ENCODE measurements around the gene FAM20C.

The FAM20C gene

DNA sequence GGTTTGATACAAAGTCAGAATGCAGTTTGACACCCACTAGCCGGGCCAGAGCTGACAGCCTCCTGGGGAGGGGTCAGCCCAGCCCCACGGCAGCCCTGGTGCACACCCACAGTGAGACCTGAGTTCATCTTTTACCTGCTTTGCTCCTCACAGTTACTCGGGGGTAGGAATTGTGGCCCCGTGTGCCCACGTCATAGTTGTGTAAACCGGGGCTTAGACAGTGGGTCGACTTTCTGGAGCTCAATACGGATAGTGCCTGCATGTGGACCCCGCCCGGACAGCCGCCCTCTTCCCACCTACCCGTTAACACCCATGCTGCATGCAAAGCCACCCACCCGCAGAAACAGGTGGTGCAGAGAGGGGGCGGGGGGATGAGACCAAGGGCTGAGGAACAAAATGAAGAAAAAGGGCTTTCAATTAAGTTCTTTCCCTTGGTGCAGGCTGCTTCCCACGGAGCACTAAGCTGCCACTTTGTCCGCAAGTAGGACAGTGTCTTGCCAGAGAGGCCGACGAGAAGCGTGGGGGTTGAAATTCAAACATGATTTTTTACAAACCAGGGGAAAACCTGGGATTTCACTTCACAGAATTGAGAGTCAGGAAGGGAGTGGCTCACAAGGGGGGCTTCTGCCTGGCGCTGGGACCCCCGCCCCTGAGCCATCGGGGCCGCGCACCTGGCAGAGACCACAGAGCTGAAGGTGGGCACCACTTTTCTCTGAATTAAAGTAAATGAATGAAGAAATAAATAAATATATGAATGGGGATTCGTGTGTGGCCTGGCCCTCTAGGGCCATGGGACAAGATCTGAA lies 73.0 kb downstream of the FAM20C start:
- no peak for DNase-seq (ENCODE audit: low read depth in 1 of 2, low spot score in 1 of 2)
- H3K27ac ChIP-seq (replicated peaks) = no peak overlapping the region
- no peak overlapping the region for H3K4me3 ChIP-seq (replicated peaks; ENCODE audit: insufficient read depth, low read length)
- H3K27me3 ChIP-seq (ENCODE audit: insufficient read depth, poor library complexity, severe bottlenecking) = no peaks in the 10 kb centered on the region
- TF ChIP-seq, protein P1, sequence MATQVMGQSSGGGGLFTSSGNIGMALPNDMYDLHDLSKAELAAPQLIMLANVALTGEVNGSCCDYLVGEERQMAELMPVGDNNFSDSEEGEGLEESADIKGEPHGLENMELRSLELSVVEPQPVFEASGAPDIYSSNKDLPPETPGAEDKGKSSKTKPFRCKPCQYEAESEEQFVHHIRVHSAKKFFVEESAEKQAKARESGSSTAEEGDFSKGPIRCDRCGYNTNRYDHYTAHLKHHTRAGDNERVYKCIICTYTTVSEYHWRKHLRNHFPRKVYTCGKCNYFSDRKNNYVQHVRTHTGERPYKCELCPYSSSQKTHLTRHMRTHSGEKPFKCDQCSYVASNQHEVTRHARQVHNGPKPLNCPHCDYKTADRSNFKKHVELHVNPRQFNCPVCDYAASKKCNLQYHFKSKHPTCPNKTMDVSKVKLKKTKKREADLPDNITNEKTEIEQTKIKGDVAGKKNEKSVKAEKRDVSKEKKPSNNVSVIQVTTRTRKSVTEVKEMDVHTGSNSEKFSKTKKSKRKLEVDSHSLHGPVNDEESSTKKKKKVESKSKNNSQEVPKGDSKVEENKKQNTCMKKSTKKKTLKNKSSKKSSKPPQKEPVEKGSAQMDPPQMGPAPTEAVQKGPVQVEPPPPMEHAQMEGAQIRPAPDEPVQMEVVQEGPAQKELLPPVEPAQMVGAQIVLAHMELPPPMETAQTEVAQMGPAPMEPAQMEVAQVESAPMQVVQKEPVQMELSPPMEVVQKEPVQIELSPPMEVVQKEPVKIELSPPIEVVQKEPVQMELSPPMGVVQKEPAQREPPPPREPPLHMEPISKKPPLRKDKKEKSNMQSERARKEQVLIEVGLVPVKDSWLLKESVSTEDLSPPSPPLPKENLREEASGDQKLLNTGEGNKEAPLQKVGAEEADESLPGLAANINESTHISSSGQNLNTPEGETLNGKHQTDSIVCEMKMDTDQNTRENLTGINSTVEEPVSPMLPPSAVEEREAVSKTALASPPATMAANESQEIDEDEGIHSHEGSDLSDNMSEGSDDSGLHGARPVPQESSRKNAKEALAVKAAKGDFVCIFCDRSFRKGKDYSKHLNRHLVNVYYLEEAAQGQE (IDR thresholded peaks at IDR 0.05; ENCODE audit: insufficient replicate concordance, low read depth) = no peak
- TF ChIP-seq POLR2AphosphoS5 (IDR thresholded peaks at IDR 0.05; ENCODE audit: low read depth) (no peak), GABPA (IDR thresholded peaks at IDR 0.05; ENCODE audit: low read depth) (no peak), SPI1 (IDR thresholded peaks at IDR 0.05; ENCODE audit: borderline replicate concordance, low read depth) (no peak)

- Histone ChIP-seq H3K4me3 (replicated peaks; ENCODE audit: insufficient read depth, low read length) (no peak overlapping the region), H3K27me3 (ENCODE audit: insufficient read depth, poor library complexity, severe bottlenecking) (no peaks in the 10 kb centered on the region), H3K27ac (replicated peaks) (no peak overlapping the region)
- DNase-seq (ENCODE audit: low read depth in 1 of 2, low spot score in 1 of 2) = no peak
- TF ChIP-seq CTCF (IDR thresholded peaks at IDR 0.05; ENCODE audit: insufficient read depth, low read length) = no peak
- no peak for TF ChIP-seq GABPA (IDR thresholded peaks at IDR 0.05; ENCODE audit: low read depth)
- no peak for TF ChIP-seq POLR2AphosphoS5 (IDR thresholded peaks at IDR 0.05; ENCODE audit: low read depth)
- TF ChIP-seq SPI1 (IDR thresholded peaks at IDR 0.05; ENCODE audit: borderline replicate concordance, low read depth) = no peak
- TF ChIP-seq, protein P1 (IDR thresholded peaks at IDR 0.05; ENCODE audit: insufficient replicate concordance, low read depth) = no peak
Observed at GRCh38 chr7:265998-266850, 73.9 kb downstream of the FAM20C start.

DNA sequence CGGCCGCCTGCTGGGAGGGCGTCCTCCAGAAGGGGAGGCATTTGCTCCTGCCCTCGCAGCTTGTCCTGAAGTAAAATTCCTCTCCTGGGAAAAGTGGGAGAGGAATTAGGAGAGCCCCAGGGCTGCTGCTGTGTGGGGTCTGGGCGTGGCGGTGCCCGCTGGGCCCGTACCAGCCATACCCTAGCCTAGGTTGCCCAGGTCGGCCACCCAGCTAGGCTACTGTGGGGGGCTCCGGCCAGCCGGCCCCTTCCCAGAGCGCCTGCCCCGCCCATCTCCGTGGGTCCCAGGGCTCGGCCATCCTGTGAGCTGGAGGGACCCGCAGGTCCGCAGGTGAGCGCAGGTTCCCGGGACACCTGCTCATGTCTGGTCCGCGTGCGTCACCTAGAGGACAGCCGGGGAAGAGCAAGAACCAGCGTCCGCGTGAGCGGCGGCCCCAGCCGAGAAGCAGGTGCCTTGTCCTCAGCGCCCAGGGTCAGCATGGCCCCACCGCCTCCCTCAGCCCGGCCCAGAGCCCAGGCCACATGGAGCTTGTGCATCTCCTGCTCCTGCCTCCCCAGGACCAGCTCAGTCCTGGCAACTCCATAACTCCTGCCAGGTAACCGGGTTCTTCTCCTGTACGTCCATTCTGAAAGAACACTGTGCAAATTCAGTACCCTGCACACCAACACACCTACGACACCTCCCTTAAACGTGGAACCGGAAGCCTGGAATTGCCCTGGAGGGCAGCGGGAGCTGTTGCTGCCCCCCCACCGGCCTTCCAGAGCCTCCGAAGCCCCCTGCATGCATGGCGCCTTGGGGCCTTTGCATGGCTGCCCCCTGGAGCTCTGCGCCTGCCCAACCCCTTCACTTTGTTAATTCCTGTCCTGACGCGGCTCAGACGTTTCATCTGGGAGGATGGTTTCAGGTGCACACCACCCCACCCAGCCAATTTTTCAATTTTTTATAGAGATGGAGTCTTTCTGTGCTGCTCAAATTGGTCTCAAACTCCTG lies 74.8 kb downstream of the FAM20C start:
- H3K27ac ChIP-seq (replicated peaks) = no peak overlapping the region
- no peak for DNase-seq (ENCODE audit: low read depth in 1 of 2, low spot score in 1 of 2)
- H3K4me3 ChIP-seq (replicated peaks; ENCODE audit: insufficient read depth, low read length) = no peak overlapping the region
- TF ChIP-seq GABPA (IDR thresholded peaks at IDR 0.05; ENCODE audit: low read depth) (no peak), SPI1 (IDR thresholded peaks at IDR 0.05; ENCODE audit: borderline replicate concordance, low read depth) (no peak), CTCF (IDR thresholded peaks at IDR 0.05; ENCODE audit: insufficient read depth, low read length) (no peak), POLR2AphosphoS5 (IDR thresholded peaks at IDR 0.05; ENCODE audit: low read depth) (no peak)
- TF ChIP-seq, protein P1 (IDR thresholded peaks at IDR 0.05; ENCODE audit: insufficient replicate concordance, low read depth) = no peak
- H3K27me3 ChIP-seq (ENCODE audit: insufficient read depth, poor library complexity, severe bottlenecking) = no peaks in the 10 kb centered on the region

All from HL-60 (cell line).